HG03108 (cell line): ENCODE results near the gene DYRK2.
"Not testable (repeated sequence)": the region's sequence is repeated elsewhere in the genome, so short reads cannot be mapped to it uniquely, and the experiment has no call there.

Source experiments
- ATAC-seq: cut with Tn5 transposase; IDR thresholded peaks from one replicate; pipeline ENCODE4 v1.9.1; 2021; ENCODE audit warnings: moderate library complexity; ENCODE audit not compliant: unreplicated experiment

Gene DYRK2

GRCh38 chr12:67669217-67669933 is 20.8 kb downstream of the DYRK2 start:
- no peak for ATAC-seq

DNA sequence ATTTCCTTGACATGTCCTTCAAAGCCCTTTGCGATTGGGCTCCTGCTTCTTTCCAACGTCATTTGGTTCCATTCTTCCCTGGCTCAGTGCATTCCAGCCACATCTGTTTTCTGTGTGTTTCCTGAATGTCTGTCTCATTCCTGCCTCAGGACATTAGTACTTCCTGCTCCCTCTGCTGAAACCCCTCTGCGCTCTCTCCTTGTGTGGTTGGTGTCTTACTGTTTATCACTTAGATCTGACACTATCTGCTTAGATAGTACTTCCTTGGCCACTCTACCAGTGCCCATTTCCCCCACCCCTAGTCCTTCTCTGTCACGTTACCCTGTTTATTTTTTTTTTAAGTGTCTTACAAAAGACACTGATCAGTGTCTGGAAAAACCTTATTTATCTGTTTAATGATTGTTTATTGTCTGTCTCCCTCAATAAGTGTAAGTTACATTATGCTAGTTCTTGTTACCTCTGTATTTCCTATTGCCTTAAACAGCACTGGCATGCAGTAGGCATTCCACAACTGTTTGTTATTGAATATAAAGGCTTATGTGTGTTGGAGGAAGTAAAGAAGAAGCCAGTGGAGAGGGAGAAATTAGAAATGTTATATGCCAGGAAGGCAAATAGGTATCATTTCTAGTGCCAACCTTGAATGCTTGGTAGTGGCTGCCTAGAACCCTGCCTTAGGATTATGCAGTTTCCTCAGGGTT is 21.5 kb downstream of the DYRK2 start:
- ATAC-seq, result no peak

DNA sequence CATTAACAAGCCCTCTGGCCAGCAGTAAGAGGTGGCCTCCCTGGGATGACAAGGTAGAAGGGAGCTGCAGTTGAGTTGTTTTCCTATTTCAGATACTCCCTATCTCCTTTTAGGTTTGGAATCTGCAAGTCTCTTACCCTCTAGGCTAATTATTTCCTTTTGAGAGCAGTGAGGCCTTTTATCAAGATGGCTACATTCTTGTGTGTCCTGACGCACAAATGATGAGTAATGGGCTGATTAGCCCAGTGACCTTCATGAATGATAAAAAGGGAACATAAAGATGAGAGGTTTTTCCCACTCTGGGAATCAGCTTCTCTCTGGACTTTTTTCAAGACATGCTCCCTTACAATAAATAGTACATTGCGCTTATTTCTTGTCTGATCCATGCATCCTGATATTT is 22.9 kb downstream of the DYRK2 start:
- ATAC-seq, result no peak

DNA sequence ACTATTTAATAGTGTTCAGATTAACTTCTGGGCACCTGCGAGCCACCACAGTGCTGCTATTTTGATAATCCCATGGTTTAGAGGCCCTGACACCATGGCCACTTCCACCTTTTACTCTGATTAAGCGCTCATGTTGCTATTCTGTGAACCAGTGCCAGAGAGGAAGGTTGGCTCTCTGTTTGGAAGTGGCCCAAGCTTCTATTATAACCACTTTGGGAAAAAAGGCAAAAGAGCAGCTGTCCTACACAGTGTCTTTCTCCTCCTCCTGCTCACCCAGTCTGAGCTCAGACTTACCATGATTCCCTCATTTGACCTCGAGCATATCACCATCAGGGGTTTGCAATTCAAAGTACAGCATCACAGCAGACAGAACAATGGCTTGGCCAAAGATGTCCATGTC is 23.3 kb downstream of the DYRK2 start:
- no peak for ATAC-seq

- ATAC-seq, result not testable (repeated sequence)
Observed at GRCh38 chr12:67672507-67672906, 24.0 kb downstream of the DYRK2 start.

DNA sequence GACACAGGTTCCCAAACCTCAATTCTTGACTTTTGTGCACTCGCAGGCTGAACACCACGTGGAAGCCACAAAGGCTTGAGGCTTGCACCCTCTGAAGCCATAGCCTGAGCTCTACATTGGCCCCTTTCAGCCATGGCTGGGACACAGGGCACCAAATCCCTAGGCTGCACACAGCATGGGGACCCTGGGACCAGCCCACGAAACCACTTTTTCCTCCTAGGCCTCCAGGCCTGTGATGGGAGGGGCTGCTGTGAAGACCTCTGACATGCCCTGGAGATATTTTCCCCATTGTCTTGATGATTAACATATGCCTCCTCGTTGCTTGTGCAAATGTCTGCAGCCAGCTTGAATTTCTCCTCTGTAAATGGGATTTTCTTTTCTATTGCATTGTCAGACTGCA is 25.0 kb downstream of the DYRK2 start:
- ATAC-seq, result not testable (repeated sequence)

GRCh38 chr12:67674417-67674816 is 25.9 kb downstream of the DYRK2 start:
- no peak for ATAC-seq

DNA sequence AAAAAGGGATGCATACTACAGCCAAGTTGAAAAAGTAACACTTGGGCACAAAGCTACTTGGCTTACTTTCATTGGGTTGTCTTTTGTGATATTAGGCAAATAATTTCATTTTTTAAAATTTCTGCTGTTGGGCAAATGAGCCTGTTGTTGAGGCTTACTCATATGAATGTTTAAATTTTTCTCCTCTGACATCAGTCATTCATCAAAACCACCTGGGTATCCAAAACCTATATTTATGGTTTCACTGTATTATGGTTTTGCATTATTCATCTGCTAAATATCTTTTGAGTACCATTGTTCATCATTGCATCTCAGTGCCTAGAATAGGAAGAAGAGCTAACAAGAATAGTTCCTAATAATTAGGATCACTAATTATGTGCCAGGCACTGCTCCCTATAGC is 28.1 kb downstream of the DYRK2 start:
- ATAC-seq, result no peak

GRCh38 chr12:67677166-67677565 is 28.6 kb downstream of the DYRK2 start:
- no peak for ATAC-seq

- ATAC-seq, result no peak
Observed at GRCh38 chr12:67681105-67681778, 32.7 kb downstream of the DYRK2 start.

- no peak for ATAC-seq
Observed at GRCh38 chr12:67681941-67682620, 33.5 kb downstream of the DYRK2 start.

GRCh38 chr12:67689385-67689784 is 40.8 kb downstream of the DYRK2 start:
- no peak for ATAC-seq

- no peak for ATAC-seq
Observed at GRCh38 chr12:67690656-67691055, 42.1 kb downstream of the DYRK2 start.

- ATAC-seq, result no peak
Observed at GRCh38 chr12:67691220-67691619, 42.7 kb downstream of the DYRK2 start.

- ATAC-seq, result no peak
Observed at GRCh38 chr12:67692135-67692534, 43.6 kb downstream of the DYRK2 start.

GRCh38 chr12:67692966-67693365 is 44.4 kb downstream of the DYRK2 start:
- no peak for ATAC-seq

- ATAC-seq, result no peak
Observed at GRCh38 chr12:67693894-67694293, 45.3 kb downstream of the DYRK2 start.

DNA sequence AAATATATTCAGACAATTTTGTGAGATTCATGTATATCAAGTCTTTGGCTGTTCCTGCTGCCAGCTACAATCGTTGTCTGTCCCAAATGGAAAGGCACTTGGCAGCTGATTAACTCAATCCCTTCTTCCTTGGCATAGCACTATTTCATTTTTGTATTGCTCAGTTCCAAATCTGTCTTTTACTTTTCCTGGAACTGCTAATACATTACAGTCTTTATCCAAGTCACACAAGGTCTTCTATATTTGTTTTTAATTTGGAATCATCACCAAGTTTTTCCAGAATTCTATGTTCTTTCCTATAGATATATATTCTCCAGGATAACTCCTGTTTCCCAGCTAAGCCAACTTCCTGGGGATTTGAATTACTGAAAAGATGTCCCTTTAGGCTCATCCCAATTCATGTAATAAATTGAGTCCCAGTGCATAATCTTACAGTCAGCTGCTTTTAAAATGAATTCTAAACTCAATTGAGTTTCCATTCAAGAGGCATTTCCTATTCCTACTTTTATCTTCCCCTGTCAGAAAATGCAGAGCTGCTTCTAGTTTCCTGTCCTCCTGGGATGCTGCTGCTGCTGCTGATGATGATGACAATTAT is 45.9 kb downstream of the DYRK2 start:
- ATAC-seq, result no peak

DNA sequence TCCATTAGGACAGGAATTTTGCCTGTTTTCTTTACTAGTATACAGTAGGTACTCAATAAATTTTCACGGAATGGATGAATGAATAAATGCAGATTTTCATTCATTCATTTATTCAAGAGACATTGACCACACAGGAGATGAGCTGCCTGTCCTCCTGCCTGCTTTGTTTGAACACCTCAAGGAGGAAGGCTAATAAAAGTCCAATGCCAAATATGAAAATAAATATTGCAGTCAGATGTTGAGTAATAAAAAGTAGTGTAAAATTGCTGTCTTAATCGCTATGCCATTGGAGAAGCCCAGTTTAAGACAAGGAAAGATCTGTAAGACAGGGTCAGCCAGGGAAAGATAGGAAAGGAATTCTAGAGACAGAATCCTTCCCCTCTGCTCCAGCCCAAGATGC is 47.4 kb downstream of the DYRK2 start:
- no peak for ATAC-seq

DNA sequence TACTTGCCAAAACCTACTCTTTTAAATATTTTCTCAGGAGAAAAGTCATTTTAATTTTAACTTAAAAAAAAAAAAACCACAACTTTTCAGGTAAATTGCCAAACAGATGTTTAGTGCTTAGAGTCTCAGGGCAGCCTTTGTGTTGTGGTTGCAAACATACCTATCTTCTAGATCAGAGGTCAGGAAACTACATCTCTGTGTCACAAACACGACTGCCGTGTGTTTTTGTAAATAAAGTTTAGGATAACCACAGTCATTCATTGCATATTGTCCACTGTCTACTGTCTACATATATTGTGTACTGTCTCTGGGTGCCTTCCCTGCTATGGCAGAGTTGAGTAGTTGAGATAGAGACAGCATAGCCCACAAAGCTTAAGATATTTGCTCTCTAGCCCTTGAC is 48.9 kb downstream of the DYRK2 start:
- no peak for ATAC-seq

DNA sequence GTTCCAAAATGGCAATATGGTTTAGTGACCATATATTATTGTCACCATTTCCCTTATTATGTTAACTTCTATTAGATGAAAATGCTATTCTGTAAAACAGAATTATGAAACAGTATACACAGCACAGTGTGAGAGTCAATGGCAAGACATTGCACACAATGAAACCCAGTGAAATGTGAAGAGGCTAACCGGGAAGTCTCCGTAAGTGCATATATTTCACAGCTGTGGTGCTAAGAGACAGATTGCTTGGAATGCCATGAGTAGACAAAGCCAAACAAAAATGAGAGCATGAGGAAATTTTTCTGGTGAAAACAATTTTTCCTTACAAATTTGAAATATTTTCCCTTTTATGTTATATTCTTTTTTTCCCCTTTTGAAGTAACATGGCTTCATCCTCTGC is 49.4 kb downstream of the DYRK2 start:
- no peak for ATAC-seq
